ENCODE measurements around the gene FER. TPM values are rescaled to one million over a fixed set of nuclear protein-coding genes. Genes with fewer than 3 reads are reported as not detected.

FER gene
- total RNA-seq, 4 donors from 2014 or later, result 16.1 to 25.7 (median 19.1) TPM

GRCh38 chr5:109192027-109192426 lies 444.3 kb downstream of the FER start:
- no peak for TF ChIP-seq POLR2A (IDR thresholded peaks at IDR 0.05)
- no peak for TF ChIP-seq CTCF (IDR thresholded peaks at IDR 0.05)
- 63 to 84% methylated on average over 1 of the region's 1 CpG for WGBS, 2 donors
- intact Hi-C loops (cut with DNase I; ENCODE audit: low total_unique reads), result no loop called here
- H3K4me3 ChIP-seq (ENCODE audit: low read depth, poor library complexity, severe bottlenecking), result no peak overlapping the region
- DNase-seq (ENCODE audit: low spot score in 2 of 2), result no peak

GRCh38 chr5:109192555-109193281 lies 445.0 kb downstream of the FER start:
- TF ChIP-seq POLR2A (IDR thresholded peaks at IDR 0.05) (no peak), CTCF (IDR thresholded peaks at IDR 0.05) (no peak)
- intact Hi-C loops (cut with DNase I; ENCODE audit: low total_unique reads), result no loop called here
- H3K4me3 ChIP-seq (ENCODE audit: low read depth, poor library complexity, severe bottlenecking), result no peak overlapping the region
- 88 to 89% methylated on average over 6 of the region's 6 CpGs for WGBS, 2 donors
- no peak for DNase-seq (ENCODE audit: low spot score in 2 of 2)

DNA sequence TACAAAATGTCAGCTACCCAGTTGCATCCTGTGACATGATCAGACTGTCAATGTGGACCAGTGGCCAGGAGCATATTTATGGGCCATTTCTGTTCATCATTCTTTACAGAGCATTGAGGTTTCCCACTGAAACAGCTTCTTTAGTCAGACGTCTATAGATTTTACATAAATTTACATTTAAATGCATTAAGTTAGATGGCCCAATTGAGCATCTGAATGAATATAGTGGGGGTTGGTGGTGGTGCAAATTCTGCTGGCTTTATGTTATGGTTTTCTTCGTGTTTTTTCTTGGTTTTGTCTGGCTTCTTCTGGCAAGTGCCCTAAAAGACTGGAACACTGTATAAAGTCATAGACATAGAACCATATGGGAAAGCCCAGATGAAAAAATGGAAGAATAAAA lies 448.0 kb downstream of the FER start:
- intact Hi-C loops (cut with DNase I; ENCODE audit: low total_unique reads), result no loop called here
- DNase-seq (ENCODE audit: low spot score in 2 of 2), result no peak
- 70 to 90% methylated on average over 2 of the region's 2 CpGs for WGBS, 2 donors
- no peak overlapping the region for H3K4me3 ChIP-seq (ENCODE audit: low read depth, poor library complexity, severe bottlenecking)
- TF ChIP-seq POLR2A (IDR thresholded peaks at IDR 0.05), result no peak
- TF ChIP-seq CTCF (IDR thresholded peaks at IDR 0.05), result no peak

- 81 to 84% methylated on average over 2 of the region's 2 CpGs for WGBS, 2 donors
- no peak for TF ChIP-seq POLR2A (IDR thresholded peaks at IDR 0.05)
- no peak for TF ChIP-seq CTCF (IDR thresholded peaks at IDR 0.05)
These were observed 448.6 kb downstream of the FER start for GRCh38 chr5:109196087-109196822.

GRCh38 chr5:109196823-109197160 lies 449.1 kb downstream of the FER start:
- TF ChIP-seq POLR2A (IDR thresholded peaks at IDR 0.05) (no peak), CTCF (IDR thresholded peaks at IDR 0.05) (no peak)
- DNase-seq (ENCODE audit: low spot score in 2 of 2), result no peak
- intact Hi-C loops (cut with DNase I; ENCODE audit: low total_unique reads), result no loop called here
- 92 to 100% methylated on average over 2 of the region's 2 CpGs for WGBS, 2 donors
- no peak overlapping the region for H3K4me3 ChIP-seq (ENCODE audit: low read depth, poor library complexity, severe bottlenecking)

More at GRCh38 chr5:109196087-109196822, 448.6 kb downstream of the FER start:
- H3K4me3 ChIP-seq (ENCODE audit: low read depth, poor library complexity, severe bottlenecking), result no peak overlapping the region
- DNase-seq (ENCODE audit: low spot score in 2 of 2), result no peak
- intact Hi-C loops (cut with DNase I; ENCODE audit: low total_unique reads), result no loop called here
